ENCODE data around the gene PRKCG. TPM values are rescaled to one million over a fixed set of nuclear protein-coding genes. Genes with fewer than 3 reads are reported as not detected.
"Not testable (repeated sequence)": the region's sequence is repeated elsewhere in the genome, so short reads cannot be mapped to it uniquely, and the experiment has no call there.

PRKCG gene
- total RNA-seq, 1 donor from 2014 or later: 0.09 TPM

DNA sequence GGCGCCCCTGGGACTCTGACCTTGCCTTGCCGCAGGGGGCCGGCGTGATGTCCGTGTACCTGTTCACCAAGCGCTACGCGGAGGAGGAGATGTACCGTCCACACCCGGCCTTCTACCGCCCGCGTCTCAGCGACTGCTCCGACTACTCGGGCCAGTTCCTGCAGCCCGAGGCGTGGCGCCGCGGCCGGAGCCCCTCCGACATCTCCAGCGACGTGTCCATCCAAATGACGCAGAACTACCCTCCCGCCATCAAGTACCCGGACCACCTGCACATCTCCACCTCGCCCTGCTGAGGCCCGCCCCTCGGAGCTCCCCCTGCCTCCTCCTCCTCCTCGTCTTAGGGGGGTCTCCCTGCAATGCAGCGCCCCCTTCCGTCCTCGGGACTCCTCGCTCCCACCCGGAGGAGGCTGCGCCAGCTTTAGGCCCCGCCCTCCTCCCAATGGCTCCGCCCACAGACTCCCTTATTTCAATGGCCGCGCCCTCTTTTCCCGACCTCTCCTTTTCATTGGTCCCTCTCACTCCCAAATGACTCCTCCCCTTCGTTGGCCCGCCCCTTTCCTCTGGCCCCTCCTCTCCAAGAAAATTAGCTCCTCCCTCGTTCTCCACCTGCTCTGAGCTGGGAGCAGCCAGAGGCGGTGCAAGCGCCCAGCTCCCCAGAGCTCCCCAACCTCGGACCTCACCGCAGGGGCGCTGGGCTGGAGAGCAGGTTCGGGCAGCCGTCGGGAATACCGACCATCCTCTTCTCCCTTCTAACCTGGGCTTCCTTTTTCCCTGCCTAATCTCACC, 60.2 kb downstream of the PRKCG start:
- no peak for DNase-seq (ENCODE audit: low spot score)

DNA sequence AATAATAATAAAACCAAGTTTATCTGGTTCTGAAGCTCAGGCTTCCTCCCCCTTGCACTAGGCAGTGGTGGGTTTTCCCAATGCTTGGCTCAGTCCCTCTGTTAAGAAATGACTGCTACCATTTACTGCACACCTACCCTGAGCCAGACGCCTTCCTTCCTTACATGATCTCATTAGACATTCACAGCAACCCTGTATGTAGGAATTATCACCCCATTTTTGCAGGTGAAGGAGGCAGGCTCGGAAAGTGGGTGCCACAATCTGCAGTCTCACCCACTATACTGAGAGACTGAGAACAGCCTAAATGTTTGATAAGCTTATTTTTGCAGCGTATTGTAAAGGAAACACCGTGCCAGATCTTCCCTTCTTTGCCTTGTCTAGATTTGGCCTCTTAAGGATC, 62.4 kb downstream of the PRKCG start:
- no peak for DNase-seq (ENCODE audit: low spot score)

DNA sequence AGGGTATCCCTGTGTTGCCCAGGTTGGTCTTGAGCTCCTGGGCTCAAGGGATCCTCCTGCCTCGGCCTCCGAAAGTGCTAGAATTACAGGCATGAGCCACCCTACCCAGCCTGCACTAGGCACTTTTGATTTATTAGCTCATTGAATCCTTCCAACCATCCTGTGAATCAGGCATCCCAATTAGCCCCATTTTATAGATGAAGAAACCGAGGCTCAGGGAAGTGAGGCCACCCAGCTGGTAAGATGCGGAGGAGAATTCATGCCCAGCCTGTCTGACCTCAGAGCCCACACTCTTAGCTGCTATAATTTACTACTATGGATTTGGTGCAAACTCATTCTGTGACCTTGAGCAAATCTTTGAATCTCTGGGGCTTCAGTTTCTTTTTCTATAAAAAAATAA, 62.9 kb downstream of the PRKCG start:
- DNase-seq (ENCODE audit: low spot score): no peak

DNA sequence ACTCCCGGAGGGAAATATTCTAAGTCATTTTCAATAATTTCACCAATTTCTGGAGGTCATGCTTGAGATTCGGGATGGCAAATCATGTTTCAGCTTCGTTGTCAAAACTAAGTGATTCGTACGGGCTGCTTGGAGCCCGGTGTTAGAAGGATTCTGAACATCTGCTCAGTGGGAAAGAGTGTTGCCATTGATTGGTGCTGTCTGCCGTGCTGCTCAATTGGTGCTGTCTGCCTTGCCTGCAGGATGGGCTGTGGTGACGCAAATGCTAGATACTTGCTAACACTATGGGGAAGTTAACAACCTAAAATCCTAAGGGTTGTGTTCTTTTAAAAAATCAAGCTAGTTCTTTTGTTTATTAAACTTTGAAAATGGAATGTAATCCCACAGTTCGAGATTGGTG, 63.4 kb downstream of the PRKCG start:
- no peak for DNase-seq (ENCODE audit: low spot score)

DNA sequence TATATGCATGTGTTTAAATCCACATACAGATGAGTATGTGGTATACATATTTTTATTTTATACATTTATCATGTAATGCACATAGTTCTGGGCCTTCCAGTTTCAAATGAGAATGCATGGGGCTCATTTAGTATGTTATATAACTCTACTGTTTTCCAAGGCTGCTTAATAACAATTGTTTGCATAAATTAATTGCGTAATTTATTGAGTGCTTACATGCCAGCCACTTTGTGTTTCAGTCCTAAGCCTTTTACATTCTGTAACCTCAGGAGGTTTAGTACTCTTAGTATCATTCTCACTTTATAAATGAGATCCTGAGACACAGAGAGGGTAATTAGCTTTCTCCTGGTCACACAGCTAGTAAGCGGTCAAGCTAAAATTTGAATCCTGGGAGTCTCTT, 64.0 kb downstream of the PRKCG start:
- no peak for DNase-seq (ENCODE audit: low spot score)

DNA sequence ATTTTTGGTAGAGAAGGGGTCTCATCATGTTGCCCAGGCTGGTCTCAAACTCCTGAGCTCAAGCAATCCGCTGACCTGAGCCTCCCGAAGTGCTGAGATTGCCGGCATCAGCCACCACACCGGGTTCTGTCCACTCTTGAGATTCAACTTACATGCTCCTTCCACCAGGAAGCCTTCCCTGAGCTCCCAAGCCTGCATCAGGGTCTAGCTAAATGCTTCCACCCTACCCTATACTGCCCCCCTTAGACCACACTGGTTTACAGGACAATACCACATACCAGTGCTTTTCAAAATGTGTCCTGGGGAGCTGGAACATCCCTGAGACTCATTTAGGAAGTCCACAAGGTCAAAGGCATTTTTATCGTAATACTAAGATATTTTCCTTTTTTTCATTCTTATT, 65.6 kb downstream of the PRKCG start:
- DNase-seq (ENCODE audit: low spot score): no peak

DNA sequence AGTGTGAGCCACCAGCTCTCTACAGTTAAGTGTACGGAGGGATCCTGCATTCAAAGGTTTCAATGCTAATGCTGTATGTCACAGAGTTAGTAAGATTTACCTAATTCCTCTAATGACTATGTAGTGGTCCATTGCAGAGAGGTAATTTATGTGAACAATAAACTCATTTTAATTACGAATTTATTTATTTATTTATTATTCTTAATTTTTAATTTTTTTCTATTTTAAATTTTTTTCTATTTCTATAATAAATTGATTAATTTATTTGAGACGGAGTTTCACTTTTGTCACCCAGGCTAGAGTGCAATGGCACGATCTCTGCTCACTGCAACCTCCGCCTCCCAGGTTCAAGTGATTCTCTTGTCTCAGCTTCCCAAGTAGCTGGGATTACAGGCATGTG, 66.6 kb downstream of the PRKCG start:
- DNase-seq (ENCODE audit: low spot score): not testable (repeated sequence)

DNA sequence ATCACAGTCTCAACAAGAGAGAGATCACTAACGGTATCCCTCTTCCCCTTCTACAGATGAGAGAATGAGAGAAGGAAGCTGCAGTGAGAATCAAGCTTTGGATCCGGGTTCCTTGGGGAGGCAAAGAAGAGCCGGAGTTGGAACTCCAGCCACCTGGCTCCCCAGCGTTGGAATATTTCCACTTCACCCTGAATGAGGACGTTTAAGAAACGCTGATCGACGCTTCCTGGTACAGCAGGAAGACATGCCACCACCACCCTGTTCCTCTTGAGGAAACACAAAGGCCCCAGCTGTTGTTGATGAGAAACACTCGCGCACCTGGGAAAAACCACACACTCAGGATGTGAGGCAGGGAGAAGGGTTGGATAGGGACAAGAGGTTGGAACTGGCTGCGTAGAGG, 69.4 kb downstream of the PRKCG start:
- no peak for DNase-seq (ENCODE audit: low spot score)

DNA sequence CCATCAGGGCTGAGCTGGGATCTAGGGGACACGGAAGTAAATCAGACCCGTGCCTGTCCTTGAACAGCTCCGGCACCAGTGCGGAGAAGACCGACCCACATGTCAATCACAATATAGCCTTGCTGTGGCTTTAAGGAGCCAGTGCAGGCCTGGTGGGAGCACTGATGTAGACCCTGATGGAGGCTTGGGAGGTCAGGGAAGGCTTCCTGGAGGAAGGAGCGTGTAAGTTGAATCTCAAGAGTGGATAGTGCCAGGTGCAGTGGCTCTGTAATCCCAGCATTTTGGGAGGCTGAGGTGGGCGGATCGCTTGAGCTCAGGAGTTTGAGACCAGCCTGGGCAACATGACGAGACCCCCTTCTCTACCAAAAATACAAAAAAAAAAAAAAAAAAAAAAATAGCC, 70.0 kb downstream of the PRKCG start:
- no peak for DNase-seq (ENCODE audit: low spot score)

DNA sequence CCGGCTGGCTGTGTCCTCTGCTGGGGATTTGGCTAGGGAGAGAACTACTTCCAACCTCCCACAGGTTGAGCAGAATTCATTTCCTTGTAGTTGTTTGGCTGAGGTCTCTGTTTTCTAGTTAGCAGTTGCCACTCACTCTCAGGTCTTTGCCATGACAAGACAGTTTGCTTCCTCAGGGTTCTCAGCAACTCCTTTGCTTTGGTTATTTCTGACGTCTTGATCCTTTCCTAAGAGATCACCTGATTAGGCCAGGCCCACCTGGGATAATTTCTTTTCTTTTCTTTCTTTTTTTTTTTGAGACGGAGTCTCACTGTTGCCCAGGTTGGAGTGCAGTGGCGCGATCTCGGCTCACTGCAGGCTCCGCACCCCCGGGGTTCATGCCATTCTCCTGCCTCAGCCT, 71.4 kb downstream of the PRKCG start:
- DNase-seq (ENCODE audit: low spot score): no peak

Other genes starting within 250 kb of the PRKCG start
- gene NLRP12, start 57.9 kb upstream of the PRKCG start, total RNA-seq: 0.20 TPM
- gene MYADM, start 14.3 kb upstream of the PRKCG start, total RNA-seq: 125 TPM
- not detected for gene CACNG7, start 27.1 kb downstream of the PRKCG start, total RNA-seq
- gene CACNG8, start 80.7 kb downstream of the PRKCG start, total RNA-seq: 0.12 TPM
- gene CACNG6, start 109.4 kb downstream of the PRKCG start, total RNA-seq: not detected
- not detected for gene VSTM1, start 181.7 kb downstream of the PRKCG start, total RNA-seq
- gene TARM1, start 199.2 kb downstream of the PRKCG start, total RNA-seq: not detected
- 3.9 TPM for gene OSCAR, start 218.6 kb downstream of the PRKCG start, total RNA-seq
- gene NDUFA3, start 220.7 kb downstream of the PRKCG start, total RNA-seq: 177 TPM
- gene TFPT, start 233.5 kb downstream of the PRKCG start, total RNA-seq: 23.2 TPM
- 47.1 TPM for gene PRPF31, start 233.6 kb downstream of the PRKCG start, total RNA-seq

All from mucosa of gallbladder (tissue), 1 donor.